SH-SY5Y (cell line): ENCODE measurements around the gene ZCCHC14.

Experiments used
- GATA2 ChIP-seq: IDR thresholded peaks from 2 replicates; pipeline ENCODE4 v1.6.1; 2011; ENCODE audit warnings: mild to moderate bottlenecking, low read depth, low read length
- GATA3 ChIP-seq: IDR thresholded peaks from 2 replicates; pipeline ENCODE4 v1.6.1; 2011; ENCODE audit warnings: low read depth, mild to moderate bottlenecking, low read length, moderate library complexity

DNA sequence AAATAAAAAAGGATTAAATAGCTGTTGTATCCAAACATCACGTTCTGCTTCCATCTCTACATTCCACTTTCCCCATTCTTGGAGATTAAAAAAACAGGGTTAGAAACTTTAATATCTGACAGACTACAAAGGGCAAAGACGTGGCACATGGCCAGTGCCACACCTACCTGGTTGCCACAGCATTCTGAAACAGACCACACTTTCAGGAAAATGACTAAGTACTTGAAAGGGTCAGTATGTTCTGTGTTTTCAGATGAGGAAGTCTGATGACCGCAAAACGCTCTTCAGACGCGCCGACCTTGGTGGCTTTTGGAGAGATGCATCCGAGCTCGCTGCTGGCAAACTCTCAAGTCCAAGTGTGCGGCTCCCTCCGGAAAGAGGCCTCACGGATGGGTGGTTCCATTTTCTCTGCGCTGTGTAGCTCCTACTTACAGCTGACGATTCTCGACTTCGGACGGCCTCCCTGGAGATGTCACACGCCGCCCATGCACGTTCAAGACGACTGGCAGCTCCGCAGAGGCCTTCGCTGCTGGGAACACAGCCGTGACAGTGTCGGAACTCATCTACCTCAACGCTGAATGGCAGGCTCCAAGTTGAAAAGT lies 85.2 kb downstream of the ZCCHC14 start:
- TF ChIP-seq GATA2 (no peak), GATA3 (no peak)
